ENCODE data around the gene CARD11. TPM values are rescaled to one million over a fixed set of nuclear protein-coding genes. Genes with fewer than 3 reads are reported as not detected.
"Not testable (repeated sequence)": the region's sequence is repeated elsewhere in the genome, so short reads cannot be mapped to it uniquely, and the experiment has no call there.

CARD11 gene
- polyA plus RNA-seq, 4 donors, result 1.1 to 2.3 (median 1.3) TPM

DNA sequence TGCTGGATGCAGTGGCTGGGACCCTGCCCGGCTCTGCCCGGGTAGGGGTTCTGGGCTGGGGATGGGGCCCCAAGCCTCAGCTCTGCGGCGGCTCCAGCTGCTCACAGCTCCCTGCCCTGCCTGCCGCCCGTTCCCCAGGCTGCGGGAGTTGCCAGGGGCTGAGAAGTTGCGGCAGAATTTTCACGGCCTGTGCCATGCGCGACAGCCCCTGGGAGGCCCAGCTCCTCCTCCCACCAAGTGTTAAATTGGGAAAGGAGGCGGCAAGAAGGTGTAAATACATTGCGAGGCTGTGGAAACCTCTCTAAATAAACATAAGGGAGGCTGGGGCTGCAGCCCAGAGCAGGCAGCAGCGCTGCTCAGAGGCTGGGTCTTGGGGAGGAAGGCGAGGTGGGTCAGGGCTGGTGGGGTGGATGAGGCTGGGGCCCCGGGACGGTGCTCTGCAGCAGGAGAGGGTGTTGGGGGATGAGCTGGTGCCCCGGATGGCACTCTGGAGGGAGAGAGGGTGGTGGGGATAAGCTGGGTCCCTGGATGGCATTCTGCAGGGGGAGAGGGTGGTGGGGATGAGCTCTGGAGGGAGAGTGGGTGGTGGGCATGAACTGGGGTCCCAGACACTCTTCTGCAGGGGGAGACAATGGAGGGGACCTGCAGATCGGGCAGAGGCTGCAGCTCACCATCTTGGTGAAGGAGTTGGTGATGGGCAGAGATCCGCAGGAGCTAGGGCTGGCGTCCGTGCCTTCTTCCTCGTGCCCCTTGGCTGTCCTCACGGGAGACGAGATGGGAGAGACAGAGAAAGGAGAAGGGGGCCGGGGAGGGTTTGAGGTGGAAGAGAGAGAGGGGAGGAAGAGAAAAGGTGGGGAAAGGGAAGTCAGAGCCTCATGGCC is 114.1 kb downstream of the CARD11 start:
- no peak for DNase-seq (ENCODE audit: low read depth in 4 of 4, low spot score in 2 of 4)

DNA sequence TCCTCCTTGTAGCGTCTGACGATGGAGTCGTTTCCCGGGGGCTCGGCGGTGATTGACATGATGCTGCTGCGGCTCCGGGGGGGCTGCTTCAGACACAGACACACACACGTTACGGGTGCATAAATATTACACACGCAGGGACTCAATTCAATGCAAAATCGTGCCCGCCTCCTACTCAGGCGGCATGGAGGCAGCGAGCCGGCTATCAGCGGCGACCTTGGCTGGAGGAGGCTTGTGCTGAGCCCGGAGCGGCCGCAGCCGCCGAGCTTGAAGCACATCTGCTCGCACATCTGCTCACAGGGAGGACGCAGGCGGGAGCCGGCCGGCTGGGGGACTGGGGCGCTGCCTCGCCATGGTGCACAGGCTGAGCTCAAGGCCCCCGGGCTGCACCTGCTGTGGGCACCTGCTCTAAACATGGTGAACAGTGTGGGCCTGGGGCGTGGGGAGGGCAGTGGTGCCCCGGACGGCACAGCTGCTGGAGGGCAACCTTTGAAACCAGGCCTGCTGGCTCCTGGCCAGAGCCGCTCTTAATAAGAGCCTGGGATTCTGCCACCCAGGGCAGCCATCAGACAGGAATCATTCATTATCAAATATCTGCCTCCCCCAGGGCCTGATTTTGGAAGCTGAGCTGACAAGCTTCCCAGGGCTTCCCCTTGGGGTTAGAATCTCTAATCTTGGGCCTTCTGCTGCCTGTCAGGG is 114.9 kb downstream of the CARD11 start:
- DNase-seq (ENCODE audit: low read depth in 4 of 4, low spot score in 2 of 4), result peak in 1 of 4 donors; percentile 28

GRCh38 chr7:2928256-2928612 is 115.4 kb downstream of the CARD11 start:
- DNase-seq (ENCODE audit: low read depth in 4 of 4, low spot score in 2 of 4), result no peak

- no peak for DNase-seq (ENCODE audit: low read depth in 4 of 4, low spot score in 2 of 4)
Observed at GRCh38 chr7:2927592-2927991, 116.1 kb downstream of the CARD11 start.

GRCh38 chr7:2926896-2927405 is 116.7 kb downstream of the CARD11 start:
- DNase-seq (ENCODE audit: low read depth in 4 of 4, low spot score in 2 of 4), result no peak

DNA sequence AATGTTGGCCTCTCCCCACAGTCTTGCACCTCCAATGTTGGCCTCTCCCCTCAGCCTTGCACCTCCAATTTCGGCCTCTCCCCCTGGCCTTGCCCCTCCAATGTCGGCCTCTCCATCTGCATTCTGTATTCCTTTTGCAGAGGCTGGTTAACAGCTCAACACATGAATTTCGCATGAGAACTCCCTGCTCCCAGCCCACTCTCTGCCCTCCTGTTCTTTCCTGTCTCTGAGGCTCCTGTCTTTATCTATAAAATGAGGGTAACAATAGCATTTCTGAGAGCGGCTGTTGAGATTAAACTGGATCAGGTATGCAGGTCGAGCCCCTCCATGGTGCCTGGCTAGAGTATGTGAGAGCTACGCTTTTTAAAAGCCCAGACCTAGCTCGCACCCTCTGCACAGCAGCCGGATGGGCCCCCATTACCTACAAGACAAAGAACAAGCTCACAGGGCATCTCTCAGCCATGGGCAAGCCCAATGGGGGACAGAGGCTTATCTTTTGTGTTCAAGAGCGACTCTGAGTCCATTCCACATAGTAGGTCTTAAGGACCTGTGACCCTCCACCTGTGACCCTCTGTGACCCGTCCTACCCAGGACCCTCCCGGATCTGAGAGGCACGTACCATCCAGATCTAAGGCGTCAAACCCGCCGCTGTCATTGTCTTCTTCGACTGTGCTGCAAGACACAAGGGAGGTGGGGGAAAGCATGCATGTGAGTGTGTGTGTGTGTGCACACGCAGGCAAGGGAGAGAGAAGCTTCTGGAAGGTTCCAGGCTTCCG is 117.4 kb downstream of the CARD11 start:
- DNase-seq (ENCODE audit: low read depth in 4 of 4, low spot score in 2 of 4), result no peak

DNA sequence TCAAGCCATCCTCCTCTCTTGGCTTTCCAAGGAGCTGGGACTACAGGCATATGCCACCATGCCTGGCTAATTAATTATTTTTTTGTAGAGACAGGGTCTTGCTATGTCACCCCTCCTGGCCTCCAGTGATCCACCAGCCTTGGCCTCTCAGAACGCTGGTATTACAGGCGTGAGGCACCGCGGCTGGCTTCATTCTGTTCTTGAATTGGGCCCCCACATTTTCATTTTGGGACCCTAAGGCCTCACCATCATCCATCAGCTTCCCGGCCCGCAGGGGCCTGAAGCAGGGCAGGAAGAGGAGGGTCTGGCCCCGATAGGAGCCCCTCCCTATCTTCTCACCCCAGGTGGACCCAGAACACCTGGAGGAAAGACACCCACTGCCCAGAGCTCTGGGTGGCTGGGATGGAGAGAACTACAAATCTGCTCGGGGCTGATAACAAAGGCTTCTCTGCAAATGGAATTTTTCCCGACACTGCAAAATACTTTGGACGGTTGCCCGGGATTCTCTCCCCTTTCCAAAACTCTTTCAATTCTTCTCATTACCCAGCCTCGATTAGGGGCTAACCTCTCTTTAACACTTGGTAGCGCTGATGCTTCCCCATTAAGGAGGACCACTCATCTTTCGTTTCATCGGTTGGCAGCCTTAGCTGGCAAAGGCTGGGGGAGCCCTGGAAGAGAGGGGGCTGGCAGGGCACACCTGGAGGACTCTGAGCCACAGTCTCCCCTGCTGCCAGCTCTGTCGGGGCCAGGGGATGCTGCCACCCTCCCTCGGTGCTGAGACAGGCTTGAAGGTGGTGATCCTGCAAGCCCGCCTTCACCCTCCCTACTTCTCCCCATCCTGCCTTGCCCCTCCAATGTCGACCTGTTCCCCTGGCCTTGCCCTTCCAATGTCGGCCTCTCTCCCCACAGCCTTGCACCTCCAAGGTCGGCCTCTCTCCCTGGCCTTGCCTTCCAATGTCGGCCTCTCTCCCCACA is 118.5 kb downstream of the CARD11 start:
- DNase-seq (ENCODE audit: low read depth in 4 of 4, low spot score in 2 of 4), result no peak

DNA sequence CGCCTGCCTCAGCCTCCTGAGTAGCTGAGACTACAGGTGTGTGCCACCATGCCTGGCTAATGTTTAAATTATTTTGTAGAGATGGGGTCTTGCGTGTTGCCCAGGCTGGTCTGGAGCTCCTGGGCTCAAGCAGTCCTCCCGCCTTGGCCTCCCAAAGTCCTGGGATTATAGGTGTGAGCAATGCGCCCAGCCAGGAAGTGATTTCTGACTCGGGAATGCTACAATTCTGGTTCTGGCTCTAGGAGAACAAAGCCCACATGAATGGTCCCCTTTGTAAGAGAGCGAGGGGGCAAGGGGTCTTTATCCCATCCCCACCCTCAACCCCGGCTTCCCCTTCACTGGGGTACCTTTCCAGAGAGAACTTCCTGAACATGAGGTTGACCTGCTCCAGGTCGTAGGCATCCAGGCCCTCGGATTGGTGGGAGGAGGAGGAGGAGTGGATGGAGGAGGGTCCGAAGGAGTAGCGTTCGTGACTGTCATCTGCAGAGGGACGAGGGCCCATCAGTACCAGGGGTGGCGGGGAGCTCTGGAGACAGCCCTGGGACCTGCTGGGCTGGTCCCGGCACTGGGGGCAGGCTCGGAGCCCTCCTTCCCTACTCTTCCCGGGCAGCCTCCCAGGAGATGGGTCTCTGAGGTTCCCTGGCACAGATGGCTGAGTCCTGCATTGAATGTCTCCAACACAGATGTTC is 119.6 kb downstream of the CARD11 start:
- DNase-seq (ENCODE audit: low read depth in 4 of 4, low spot score in 2 of 4), result no peak

- no peak for DNase-seq (ENCODE audit: low read depth in 4 of 4, low spot score in 2 of 4)
Observed at GRCh38 chr7:2923291-2923781, 120.3 kb downstream of the CARD11 start.

- DNase-seq (ENCODE audit: low read depth in 4 of 4, low spot score in 2 of 4), result no peak
Observed at GRCh38 chr7:2922866-2923265, 120.8 kb downstream of the CARD11 start.

- DNase-seq (ENCODE audit: low read depth in 4 of 4, low spot score in 2 of 4), result no peak
Observed at GRCh38 chr7:2922348-2922691, 121.3 kb downstream of the CARD11 start.

GRCh38 chr7:2921653-2922347 is 121.9 kb downstream of the CARD11 start:
- DNase-seq (ENCODE audit: low read depth in 4 of 4, low spot score in 2 of 4), result no peak

- no peak for DNase-seq (ENCODE audit: low read depth in 4 of 4, low spot score in 2 of 4)
Observed at GRCh38 chr7:2920956-2921652, 122.6 kb downstream of the CARD11 start.

DNA sequence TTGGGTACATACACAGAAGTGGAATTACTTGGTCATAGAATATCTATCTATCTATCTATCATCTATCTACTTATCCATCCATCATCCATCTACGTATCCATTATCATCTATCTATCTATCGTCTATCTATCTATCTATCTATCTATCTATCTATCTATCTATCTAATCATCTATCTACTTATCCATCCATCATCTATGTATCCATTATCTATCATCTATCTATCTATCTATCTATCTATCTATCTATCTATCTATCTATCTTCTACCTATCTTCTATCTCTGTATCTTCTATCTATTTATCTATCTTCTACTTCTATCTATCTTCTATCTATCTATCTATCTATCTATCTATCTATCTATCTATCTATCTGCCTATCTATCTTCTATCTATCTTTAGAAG is 123.2 kb downstream of the CARD11 start:
- DNase-seq (ENCODE audit: low read depth in 4 of 4, low spot score in 2 of 4), result not testable (repeated sequence)

DNA sequence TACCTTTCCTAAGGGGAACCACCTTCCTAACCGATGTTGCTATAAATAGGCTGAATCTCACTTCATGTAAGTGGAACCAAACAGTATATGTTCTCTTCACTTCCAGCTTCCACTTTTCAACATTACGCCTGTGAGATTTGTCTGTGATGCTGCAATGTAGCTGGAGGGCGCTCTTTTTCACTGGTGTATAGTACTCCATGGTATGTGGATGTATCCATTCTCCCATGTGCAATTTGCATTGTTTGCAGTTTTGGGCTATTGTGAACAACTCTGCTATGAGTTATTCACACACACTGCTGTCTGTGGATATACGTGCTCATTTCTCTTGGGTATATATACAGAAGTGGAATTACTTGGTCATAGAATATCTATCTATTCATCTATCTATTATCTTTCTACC is 123.6 kb downstream of the CARD11 start:
- no peak for DNase-seq (ENCODE audit: low read depth in 4 of 4, low spot score in 2 of 4)

- no peak for DNase-seq (ENCODE audit: low read depth in 4 of 4, low spot score in 2 of 4)
Observed at GRCh38 chr7:2919256-2919655, 124.4 kb downstream of the CARD11 start.

GRCh38 chr7:2918406-2918805 is 125.3 kb downstream of the CARD11 start:
- no peak for DNase-seq (ENCODE audit: low read depth in 4 of 4, low spot score in 2 of 4)

DNA sequence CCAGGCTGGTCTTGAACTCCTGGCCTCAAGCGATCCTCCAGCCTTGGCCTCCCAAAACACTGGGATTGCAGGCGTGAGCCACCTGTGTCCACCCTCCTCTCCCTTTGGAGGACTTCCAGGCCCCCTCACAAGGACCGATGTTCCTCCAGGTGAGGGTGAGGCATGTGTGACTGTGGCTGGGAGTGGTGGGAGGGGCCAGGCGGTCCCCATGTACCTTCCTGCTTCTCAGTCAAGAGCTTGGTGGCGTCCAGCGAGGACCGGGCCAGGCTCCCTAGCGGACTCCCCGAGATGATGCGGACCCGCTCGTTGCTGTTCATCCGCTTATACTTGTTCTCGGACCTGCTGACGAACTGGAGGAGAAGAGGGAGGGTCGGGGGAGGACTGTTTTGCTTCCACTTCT is 128.6 kb downstream of the CARD11 start:
- no peak for DNase-seq (ENCODE audit: low read depth in 4 of 4, low spot score in 2 of 4)
